Parathyroid adenoma (tissue), 2 donors: Measurements from ENCODE around the gene COPG2.
"Not testable (repeated sequence)": the region's sequence is repeated elsewhere in the genome, so short reads cannot be mapped to it uniquely, and the experiment has no call there.

ENCODE experiments used
- H2AFZ ChIP-seq: fragments of 300-600 bp; sonication (generic); one replicate; pipeline ENCODE4 v1.7.0; 2017; ENCODE audit warnings: antibody characterized with exemption, mild to moderate bottlenecking
- H3K27ac ChIP-seq: fragments of 300-600 bp; sonication (generic); one replicate; pipeline ENCODE4 v1.7.0; 2017
- H3K27me3 ChIP-seq: fragments of 300-600 bp; sonication (generic); one replicate; pipeline ENCODE4 v1.7.0; 2017; ENCODE audit warnings: low read length; ENCODE audit not compliant: control insufficient read depth, insufficient read depth
- H3K36me3 ChIP-seq: fragments of 300-600 bp; sonication (generic); one replicate; pipeline ENCODE4 v1.7.0; 2017; ENCODE audit warnings: low read length; ENCODE audit not compliant: control insufficient read depth, insufficient read depth
- H3K4me1 ChIP-seq: fragments of 300-600 bp; sonication (generic); one replicate; pipeline ENCODE4 v1.7.0; 2017; ENCODE audit warnings: control low read depth
- H3K4me2 ChIP-seq: fragments of 300-600 bp; sonication (generic); one replicate; pipeline ENCODE4 v1.7.0; 2017; ENCODE audit warnings: low read length
- H3K4me3 ChIP-seq: fragments of 300-600 bp; sonication (generic); one replicate; pipeline ENCODE4 v1.7.0; 2017; ENCODE audit warnings: low read depth, low read length
- H3K79me2 ChIP-seq: fragments of 300-600 bp; sonication (generic); one replicate; pipeline ENCODE4 v1.7.0; 2017; ENCODE audit warnings: control low read depth
- H3K9ac ChIP-seq: fragments of 300-600 bp; sonication (generic); one replicate; pipeline ENCODE4 v1.7.0; 2017; ENCODE audit warnings: mild to moderate bottlenecking
- H3K9me3 ChIP-seq: fragments of 300-600 bp; sonication (generic); one replicate; pipeline ENCODE4 v1.7.0; 2017; ENCODE audit warnings: low read length; ENCODE audit not compliant: control insufficient read depth
- TF ChIP-seq, protein P1 (sequence below): fragments of 300-600 bp; sonication (generic); IDR thresholded peaks from one replicate; pipeline ENCODE4 v1.7.0; 2017; ENCODE audit warnings: antibody characterized with exemption, mild to moderate bottlenecking
- donor health status: primary hyperparathyroidism.

COPG2 gene

DNA sequence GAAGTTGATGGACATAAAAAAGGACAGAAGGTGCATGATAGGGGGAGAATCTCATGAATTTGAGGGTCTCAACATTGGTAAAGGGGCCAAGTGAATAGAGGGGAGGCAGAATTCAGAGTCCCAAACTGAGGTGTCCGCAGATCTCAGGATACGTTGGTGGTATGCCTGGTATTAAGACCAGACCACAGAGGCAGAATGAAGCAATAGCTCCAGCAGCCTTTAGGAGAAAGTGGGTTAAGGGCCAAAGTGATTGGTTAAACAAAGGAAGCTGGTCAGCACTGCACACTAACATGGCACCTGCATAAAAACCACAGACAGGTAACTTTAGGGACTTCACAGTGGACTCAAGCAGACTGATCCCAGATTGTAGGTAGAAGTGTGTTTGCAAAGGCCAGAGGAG is 139.1 kb downstream of the COPG2 start:
- Histone ChIP-seq H3K27me3 (no peaks in the 10 kb centered on the region), H3K4me2 (no peak overlapping the region), H2AFZ (no peak overlapping the region), H3K27ac (no peak overlapping the region), H3K4me1 (no peaks in the 10 kb centered on the region), H3K79me2 (no peaks in the 10 kb centered on the region), H3K4me3 (no peak overlapping the region), H3K36me3 (no peaks in the 10 kb centered on the region), H3K9me3 (no peaks in the 10 kb centered on the region), H3K9ac (no peak overlapping the region)
- TF ChIP-seq, protein P1, sequence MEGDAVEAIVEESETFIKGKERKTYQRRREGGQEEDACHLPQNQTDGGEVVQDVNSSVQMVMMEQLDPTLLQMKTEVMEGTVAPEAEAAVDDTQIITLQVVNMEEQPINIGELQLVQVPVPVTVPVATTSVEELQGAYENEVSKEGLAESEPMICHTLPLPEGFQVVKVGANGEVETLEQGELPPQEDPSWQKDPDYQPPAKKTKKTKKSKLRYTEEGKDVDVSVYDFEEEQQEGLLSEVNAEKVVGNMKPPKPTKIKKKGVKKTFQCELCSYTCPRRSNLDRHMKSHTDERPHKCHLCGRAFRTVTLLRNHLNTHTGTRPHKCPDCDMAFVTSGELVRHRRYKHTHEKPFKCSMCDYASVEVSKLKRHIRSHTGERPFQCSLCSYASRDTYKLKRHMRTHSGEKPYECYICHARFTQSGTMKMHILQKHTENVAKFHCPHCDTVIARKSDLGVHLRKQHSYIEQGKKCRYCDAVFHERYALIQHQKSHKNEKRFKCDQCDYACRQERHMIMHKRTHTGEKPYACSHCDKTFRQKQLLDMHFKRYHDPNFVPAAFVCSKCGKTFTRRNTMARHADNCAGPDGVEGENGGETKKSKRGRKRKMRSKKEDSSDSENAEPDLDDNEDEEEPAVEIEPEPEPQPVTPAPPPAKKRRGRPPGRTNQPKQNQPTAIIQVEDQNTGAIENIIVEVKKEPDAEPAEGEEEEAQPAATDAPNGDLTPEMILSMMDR = no peak

DNA sequence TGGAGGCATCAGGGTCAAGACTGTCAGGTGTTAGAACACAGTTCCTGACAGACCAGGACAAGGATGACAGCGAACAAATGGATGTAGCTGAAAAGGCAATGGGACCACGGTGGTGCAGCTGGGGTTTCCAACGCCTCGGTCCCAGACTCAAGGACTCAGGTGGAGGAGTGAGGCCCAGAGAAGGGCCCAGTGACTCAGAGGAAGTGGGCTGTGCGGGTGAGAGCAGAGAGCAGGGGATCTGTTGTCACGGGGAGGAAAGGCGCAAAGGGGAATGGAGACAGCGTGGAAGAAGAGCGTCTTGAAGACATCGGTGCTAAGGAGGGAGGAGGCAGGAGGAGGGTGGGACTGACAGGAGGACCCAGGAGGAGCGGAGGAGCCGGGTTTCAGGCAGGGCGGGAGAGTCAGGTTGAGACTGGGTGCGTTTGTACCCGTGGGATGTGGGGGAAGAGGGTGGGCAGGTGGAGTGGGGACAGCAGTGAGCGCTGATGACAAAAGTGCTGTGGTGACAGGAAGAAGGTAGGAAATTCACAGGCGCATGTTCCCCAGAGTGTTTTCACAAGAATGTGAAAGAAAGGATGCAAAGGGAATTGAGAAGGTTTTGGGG is 140.7 kb downstream of the COPG2 start:
- H2AFZ ChIP-seq, H3K4me1 ChIP-seq, H3K27me3 ChIP-seq, H3K9ac ChIP-seq, H3K27ac ChIP-seq, H3K4me2 ChIP-seq, H3K9me3 ChIP-seq, H3K36me3 ChIP-seq, H3K4me3 ChIP-seq, H3K79me2 ChIP-seq: not testable (repeated sequence)

DNA sequence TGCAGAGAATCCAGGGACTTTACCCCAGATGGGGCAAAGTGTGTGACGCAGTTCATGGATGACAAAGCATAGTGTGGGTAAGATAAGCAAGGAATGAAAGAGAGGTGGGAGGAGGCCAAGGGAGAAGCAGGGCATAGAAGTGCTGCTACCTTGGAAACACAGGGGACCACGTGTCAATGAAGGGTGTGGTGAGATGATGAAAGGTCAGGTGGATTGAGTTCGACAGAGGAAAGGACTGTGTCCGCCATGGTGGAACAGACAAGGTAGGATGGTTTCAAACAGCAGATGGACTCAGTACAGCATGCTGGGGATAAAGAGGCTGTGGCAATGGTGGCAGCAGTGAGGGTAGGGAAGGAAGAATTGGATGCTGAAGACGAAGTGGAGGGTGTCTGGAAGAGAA is 143.9 kb downstream of the COPG2 start:
- H3K4me2 ChIP-seq = no peak overlapping the region
- no peaks in the 10 kb centered on the region for H3K27me3 ChIP-seq
- H3K36me3 ChIP-seq = no peaks in the 10 kb centered on the region
- H3K4me1 ChIP-seq = no peaks in the 10 kb centered on the region
- H3K27ac ChIP-seq = no peak overlapping the region
- no peaks in the 10 kb centered on the region for H3K79me2 ChIP-seq
- no peak overlapping the region for H3K9ac ChIP-seq
- no peak overlapping the region for H2AFZ ChIP-seq
- H3K9me3 ChIP-seq = no peaks in the 10 kb centered on the region
- H3K4me3 ChIP-seq = no peak overlapping the region
- TF ChIP-seq, protein P1 = no peak

DNA sequence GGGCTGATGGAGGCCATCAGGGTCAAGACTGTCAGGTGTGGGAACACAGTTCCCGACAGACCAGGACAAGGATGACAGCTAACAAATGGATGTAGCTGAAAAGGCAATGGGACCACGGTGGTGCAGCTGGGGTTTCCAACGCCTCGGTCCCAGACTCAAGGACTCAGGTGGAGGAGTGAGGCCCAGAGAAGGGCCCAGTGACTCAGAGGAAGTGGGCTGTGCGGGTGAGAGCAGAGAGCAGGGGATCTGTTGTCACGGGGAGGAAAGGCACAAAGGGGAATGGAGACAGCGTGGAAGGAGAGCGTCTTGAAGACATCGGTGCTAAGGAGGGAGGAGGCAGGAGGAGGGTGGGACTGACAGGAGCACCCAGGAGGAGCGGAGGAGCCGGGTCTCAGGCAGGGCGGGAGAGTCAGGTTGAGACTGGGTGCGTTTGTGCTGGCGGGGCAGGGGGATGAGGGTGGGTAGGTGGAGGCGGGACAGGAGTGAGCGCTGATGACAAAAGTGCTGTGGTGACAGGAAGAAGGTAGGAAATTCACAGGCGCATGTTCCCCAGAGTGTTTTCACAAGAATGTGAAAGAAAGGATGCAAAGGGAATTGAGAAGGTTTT is 144.9 kb downstream of the COPG2 start:
- not testable (repeated sequence) for H3K27me3 ChIP-seq, H3K36me3 ChIP-seq, H3K27ac ChIP-seq, H3K4me2 ChIP-seq, H3K79me2 ChIP-seq, H3K9me3 ChIP-seq, H3K9ac ChIP-seq, H3K4me3 ChIP-seq, H2AFZ ChIP-seq, H3K4me1 ChIP-seq

DNA sequence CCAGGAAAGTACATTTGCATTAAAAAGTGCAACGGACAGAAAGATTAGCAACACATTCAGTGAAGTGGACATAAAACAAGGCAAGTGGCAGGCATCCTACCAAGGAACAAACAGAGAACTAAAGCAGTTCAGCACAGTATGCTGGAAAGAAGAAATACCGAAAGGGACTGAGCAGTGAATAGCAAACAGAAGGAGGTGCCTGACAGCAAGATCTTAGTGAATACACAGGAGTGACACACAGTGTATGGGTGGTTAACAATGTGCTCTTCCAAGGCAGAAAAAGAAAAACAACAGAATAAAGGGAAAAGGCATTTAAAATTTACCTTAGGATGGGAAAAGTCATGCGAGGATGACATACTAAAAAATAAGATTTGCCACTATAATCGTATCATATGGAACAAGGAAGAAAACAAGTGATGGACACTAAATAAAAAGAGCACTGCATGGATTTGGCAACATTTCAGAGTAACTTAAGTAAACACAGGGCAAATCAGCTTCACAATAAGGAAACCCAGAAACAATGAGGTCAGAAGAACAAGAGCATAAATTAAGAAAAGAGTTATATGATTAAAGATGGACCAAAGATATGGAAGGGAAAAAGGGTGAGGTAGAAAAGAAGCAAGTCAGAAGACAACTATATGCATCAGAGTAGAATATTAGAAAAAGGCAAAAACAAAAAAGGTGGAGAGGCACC is 147.1 kb downstream of the COPG2 start:
- H3K36me3 ChIP-seq = no peaks in the 10 kb centered on the region
- H3K4me2 ChIP-seq = no peak overlapping the region
- H3K4me3 ChIP-seq = no peak overlapping the region
- no peak overlapping the region for H2AFZ ChIP-seq
- H3K9ac ChIP-seq = no peak overlapping the region
- H3K79me2 ChIP-seq = no peaks in the 10 kb centered on the region
- TF ChIP-seq, protein P1 = no peak
- no peak overlapping the region for H3K27ac ChIP-seq
- no peaks in the 10 kb centered on the region for H3K9me3 ChIP-seq
- H3K27me3 ChIP-seq = no peaks in the 10 kb centered on the region
- no peaks in the 10 kb centered on the region for H3K4me1 ChIP-seq
